SK-N-SH treated with all-trans-retinoic acid at 6 μM for 48 hours (cell line): ENCODE measurements around the gene UBXN2A.

ENCODE experiments used
- ATAC-seq: fragments of 200-7000 bp; cut with Tn5 transposase; 3 replicates; pipeline ENCODE4 v1.9.1; 2020; ENCODE audit warnings: mild to moderate bottlenecking, moderate library complexity
- CSRNP3 ChIP-seq: fragments of 250-450 bp; sonication (Bioruptor Pico); IDR thresholded peaks from 2 replicates; pipeline ENCODE4 v1.5.1; 2021; ENCODE audit warnings: mild to moderate bottlenecking, moderate library complexity

The UBXN2A gene

DNA sequence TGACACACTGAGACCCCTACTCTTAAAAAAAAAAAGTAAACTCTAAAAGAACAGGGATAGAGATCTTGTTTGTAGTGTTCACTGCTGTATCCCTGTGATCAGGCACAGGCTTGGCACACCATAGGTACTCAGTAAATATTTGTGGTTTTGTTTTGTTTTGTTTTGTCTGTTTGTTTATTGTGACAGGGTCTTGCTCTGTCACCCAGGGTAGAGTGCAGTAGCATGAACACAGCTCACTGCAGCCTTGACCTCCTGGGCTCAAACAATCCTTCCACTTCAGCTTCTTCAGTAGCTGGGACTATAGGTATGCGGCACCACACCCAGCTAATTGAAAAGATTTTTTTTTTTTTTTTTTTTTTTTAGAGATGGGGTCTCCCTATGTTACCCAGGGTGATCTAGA is 112.7 kb downstream of the UBXN2A start:
- no peak for ATAC-seq
- no peak for TF ChIP-seq CSRNP3 (CRISPR knock-in tag)
